Hepatocyte (in vitro differentiated cells): Measurements from ENCODE around the gene COPRS. TPM values are rescaled to one million over a fixed set of nuclear protein-coding genes. Genes with fewer than 3 reads are reported as not detected.

ENCODE experiments used
- DNase-seq: peaks from one replicate; pipeline ENCODE4 v3.0.0-alpha.2; 2016; ENCODE audit warnings: low spot score
- H2AFZ ChIP-seq: fragments of 200-600 bp; sonication (generic); 2 replicates; pipeline ENCODE4 v1.6.0; 2016; ENCODE audit warnings: antibody characterized with exemption, mild to moderate bottlenecking
- H3K27ac ChIP-seq: fragments of 200-600 bp; sonication (generic); 2 replicates; pipeline ENCODE4 v1.5.1; 2016; ENCODE audit warnings: mild to moderate bottlenecking
- H3K27me3 ChIP-seq: fragments of 200-600 bp; sonication (generic); 2 replicates; pipeline ENCODE4 v1.6.1; 2016
- H3K36me3 ChIP-seq: fragments of 200-600 bp; sonication (generic); replicated peaks from 2 replicates; pipeline ENCODE4 v1.5.1; 2016; ENCODE audit warnings: low read depth; ENCODE audit not compliant: insufficient read depth
- H3K4me1 ChIP-seq: fragments of 200-600 bp; sonication (generic); 2 replicates; pipeline ENCODE4 v1.5.1; 2016; ENCODE audit warnings: mild to moderate bottlenecking, moderate library complexity; ENCODE audit not compliant: insufficient read depth
- H3K4me2 ChIP-seq: fragments of 200-600 bp; sonication (generic); 2 replicates; pipeline ENCODE4 v1.6.0; 2016
- H3K4me3 ChIP-seq: fragments of 200-600 bp; sonication (generic); 2 replicates; pipeline ENCODE4 v1.5.1; 2016; ENCODE audit warnings: mild to moderate bottlenecking
- H3K79me2 ChIP-seq: fragments of 200-600 bp; sonication (generic); 2 replicates; pipeline ENCODE4 v1.6.0; 2017; ENCODE audit warnings: mild to moderate bottlenecking
- H3K9me2 ChIP-seq: fragments of 200-600 bp; sonication (generic); replicated peaks from 2 replicates; pipeline ENCODE4 v1.6.0; 2017; ENCODE audit warnings: mild to moderate bottlenecking; ENCODE audit not compliant: insufficient read depth
- H3K9me3 ChIP-seq: fragments of 200-600 bp; sonication (generic); 2 replicates; pipeline ENCODE4 v1.5.1; 2016; ENCODE audit warnings: low read depth, mild to moderate bottlenecking
- H4K20me1 ChIP-seq: fragments of 200-600 bp; sonication (generic); 2 replicates; pipeline ENCODE4 v1.6.0; 2016; ENCODE audit warnings: mild to moderate bottlenecking; ENCODE audit not compliant: insufficient read depth, poor library complexity, severe bottlenecking
- EZH2 ChIP-seq: fragments of 200-600 bp; sonication (generic); IDR thresholded peaks from 2 replicates; pipeline ENCODE4 v1.6.1; 2016; ENCODE audit warnings: antibody characterized with exemption, mild to moderate bottlenecking, borderline replicate concordance
- EZH2phosphoT487 ChIP-seq: fragments of 200-600 bp; sonication (generic); IDR thresholded peaks from one replicate; pipeline ENCODE4 v1.6.1; 2018; ENCODE audit warnings: antibody characterized with exemption, mild to moderate bottlenecking, low read depth, moderate library complexity; ENCODE audit not compliant: unreplicated experiment, severe bottlenecking
- WGBS: methylation state at CpG from one replicate; pipeline ENCODE4 v1.1.6; 2016; ENCODE audit warnings: low lambda C conversion rate; ENCODE audit errors: missing lambda C conversion rate; 5-methylcytosine and 5-hydroxymethylcytosine counted together
- polyA plus RNA-seq: library from polyadenylated mRNA; unstranded; fragments of >200 nt; fragmentation: Nextera tagmentation; extraction: Ambion mirVana; gene quantifications from 2 replicates; pipeline ENCODE4 v1.2.1, GENCODE V29; 2016
- total RNA-seq: library from RNA; depleted of rRNA; stranded (reverse); fragments of >200 nt; gene quantifications from 2 replicates; pipeline ENCODE4 v1.2.3, GENCODE V29; 2014
- TF ChIP-seq, protein P1 (sequence below): fragments of 200-600 bp; sonication (generic); IDR thresholded peaks from 2 replicates; pipeline ENCODE4 v1.5.1; 2016; ENCODE audit warnings: antibody characterized with exemption, mild to moderate bottlenecking; ENCODE audit not compliant: poor library complexity

The COPRS gene
- total and polyA plus RNA-seq, 2 experiments from 2014 or later: 54.3 to 74.7 TPM

DNA sequence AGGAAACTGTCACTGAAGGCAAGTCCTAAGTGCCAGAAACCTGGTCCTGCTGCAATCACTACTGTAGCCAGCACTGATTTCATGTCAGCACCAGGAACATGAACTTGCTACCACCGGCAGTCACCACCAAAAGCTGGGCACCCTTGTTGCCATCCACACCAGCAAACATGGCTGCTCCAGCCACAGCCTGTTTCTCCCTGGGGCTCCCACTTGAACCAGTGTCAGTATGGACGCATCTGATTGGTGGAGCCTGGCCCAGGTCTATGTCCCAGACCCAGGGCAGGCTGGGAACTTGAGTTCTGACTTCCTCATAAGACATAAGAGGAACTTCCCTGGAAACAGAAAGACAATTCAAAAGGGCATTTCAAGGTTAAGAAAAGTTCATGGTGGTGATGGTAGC, 56.5 kb downstream of the COPRS start:
- H3K27ac ChIP-seq: peak overlapping the region; percentile 65
- no peaks in the 10 kb centered on the region for H3K27me3 ChIP-seq
- no peaks in the 10 kb centered on the region for H3K9me3 ChIP-seq
- H3K4me3 ChIP-seq: no peak overlapping the region
- no peaks in the 10 kb centered on the region for H3K9me2 ChIP-seq
- H2AFZ ChIP-seq: no peak overlapping the region
- 93% methylated on average over 2 of the region's 2 CpGs for WGBS
- TF ChIP-seq EZH2 (no peak), EZH2phosphoT487 (no peak)
- TF ChIP-seq, protein P1, sequence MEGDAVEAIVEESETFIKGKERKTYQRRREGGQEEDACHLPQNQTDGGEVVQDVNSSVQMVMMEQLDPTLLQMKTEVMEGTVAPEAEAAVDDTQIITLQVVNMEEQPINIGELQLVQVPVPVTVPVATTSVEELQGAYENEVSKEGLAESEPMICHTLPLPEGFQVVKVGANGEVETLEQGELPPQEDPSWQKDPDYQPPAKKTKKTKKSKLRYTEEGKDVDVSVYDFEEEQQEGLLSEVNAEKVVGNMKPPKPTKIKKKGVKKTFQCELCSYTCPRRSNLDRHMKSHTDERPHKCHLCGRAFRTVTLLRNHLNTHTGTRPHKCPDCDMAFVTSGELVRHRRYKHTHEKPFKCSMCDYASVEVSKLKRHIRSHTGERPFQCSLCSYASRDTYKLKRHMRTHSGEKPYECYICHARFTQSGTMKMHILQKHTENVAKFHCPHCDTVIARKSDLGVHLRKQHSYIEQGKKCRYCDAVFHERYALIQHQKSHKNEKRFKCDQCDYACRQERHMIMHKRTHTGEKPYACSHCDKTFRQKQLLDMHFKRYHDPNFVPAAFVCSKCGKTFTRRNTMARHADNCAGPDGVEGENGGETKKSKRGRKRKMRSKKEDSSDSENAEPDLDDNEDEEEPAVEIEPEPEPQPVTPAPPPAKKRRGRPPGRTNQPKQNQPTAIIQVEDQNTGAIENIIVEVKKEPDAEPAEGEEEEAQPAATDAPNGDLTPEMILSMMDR: no peak
- H3K4me1 ChIP-seq: peaks cover 4% of the 10 kb centered on the region
- H3K36me3 ChIP-seq: no peaks in the 10 kb centered on the region
- no peaks in the 10 kb centered on the region for H3K79me2 ChIP-seq
- H3K4me2 ChIP-seq: no peak overlapping the region
- DNase-seq: no peak
- no peaks in the 10 kb centered on the region for H4K20me1 ChIP-seq

Other genes starting within 250 kb of the COPRS start
- 33.4 and 51.5 TPM in 2 replicates for gene UTP6, start 42.5 kb upstream of the COPRS start, total RNA-seq
- gene UTP6, start 42.5 kb upstream of the COPRS start, polyA plus RNA-seq: 56.2 and 56.8 TPM in 2 replicates
- 32.5 and 35.2 TPM in 2 replicates for gene SUZ12, start 77.8 kb upstream of the COPRS start, total RNA-seq
- 13.3 and 14.8 TPM in 2 replicates for gene SUZ12, start 77.8 kb upstream of the COPRS start, polyA plus RNA-seq
- 14.6 and 22.6 TPM in 2 replicates for gene LRRC37B, start 148.1 kb upstream of the COPRS start, total RNA-seq
- 12.4 and 13.3 TPM in 2 replicates for gene LRRC37B, start 148.1 kb upstream of the COPRS start, polyA plus RNA-seq